Psoas muscle (tissue), 8 donors: Measurements from ENCODE around the gene PRKAG2. TPM values are rescaled to one million over a fixed set of nuclear protein-coding genes. Genes with fewer than 3 reads are reported as not detected.

ENCODE experiments used
- ATAC-seq, 4 donors: fragments of 200-7000 bp; cut with Tn5 transposase; one replicate each; pipeline ENCODE4 v1.9.1; 2020; ENCODE audit warnings: moderate library complexity in 3 of 4, mild to moderate bottlenecking in 2 of 4
- DNase-seq, 2 donors: peaks; one replicate each; pipeline ENCODE4 v3.0.0-alpha.2; 2020
- H3K27ac ChIP-seq: fragments of 200-600 bp; one replicate; pipeline ENCODE4 v1.8.0; 2022
- H3K27me3 ChIP-seq, 3 donors: fragments of 200-600 bp in 1 of 3; one replicate each; pipeline versions ENCODE4 v1.6.1 to v1.8.0; 2013 to 2022; ENCODE audit warnings: low read length in 2 of 3, mild to moderate bottlenecking in 2 of 3, moderate library complexity in 1 of 3; ENCODE audit not compliant: insufficient read depth in 3 of 3
- H3K36me3 ChIP-seq, 2 donors: fragments of 200-600 bp in 1 of 2; one replicate each; pipeline versions ENCODE4 v1.6.1 to v1.8.0; 2013 to 2022; ENCODE audit warnings: low read depth in 1 of 2, mild to moderate bottlenecking in 1 of 2, moderate library complexity in 1 of 2; ENCODE audit not compliant: insufficient read depth in 1 of 2
- H3K4me1 ChIP-seq: fragments of 200-600 bp; one replicate; pipeline ENCODE4 v1.8.0; 2022
- H3K4me3 ChIP-seq: fragments of 200-600 bp; one replicate; pipeline ENCODE4 v1.8.0; 2022; ENCODE audit warnings: mild to moderate bottlenecking
- H3K9me3 ChIP-seq: fragments of 200-600 bp; one replicate; pipeline ENCODE4 v1.8.0; 2022
- WGBS, 3 donors: extraction: QIAGEN DNeasy Blood & Tissue Kit; methylation state at CpG; one replicate each; pipeline versions ENCODE4 v1.1.6 to v1.1.7; 2013; 5-methylcytosine and 5-hydroxymethylcytosine counted together
- intact Hi-C, 2 donors: fragments of 100-400 bp; cut with DNase I; formaldehyde crosslinking; loops; one replicate each; pipeline versions ENCODE4 v1.11.0 to v1.14.2; 2022
- polyA plus RNA-seq, 3 donors: library from polyadenylated mRNA; stranded (reverse); fragments of 200-250 nt; gene quantifications; one replicate each; pipeline ENCODE4 v1.2.3, GENCODE V29; 2013
- total RNA-seq, 4 donors: library from RNA; stranded (reverse); fragmentation: NEBNext Ultra II Directional in 2 of 4; extraction: Animal tissue kit (Norgen Biotek cat#: 25700) in 2 of 4; gene quantifications; one replicate each; pipeline versions ENCODE4 v1.2.1 to v1.2.4, GENCODE V29; 2021 to 2023
- TF ChIP-seq, protein P1 (sequence below): fragments of 200-600 bp; IDR thresholded peaks from one replicate; pipeline ENCODE4 v1.8.0; 2022; ENCODE audit warnings: antibody characterized with exemption
- donor health status: healthy with polysubstance abuse.
- donor health status: DM: no; HTN: no; CAD: no; lungs with moderate emphysema.
- donor health status: Bipolar disorder and iron deficiency.
- donor health status: healthy.
- donor health status: DM: yes; HTN: yes; CAD: no.
- donor health status: DM: no; HTN: no; CAD: no.
- donor health status: DM: no; HTN: no; CAD: no.
- donor health status: DM: yes; HTN: yes; CAD: no.

PRKAG2 gene
- total and polyA plus RNA-seq, 7 donors: 9.3 to 143 (median 19.8) TPM

DNA sequence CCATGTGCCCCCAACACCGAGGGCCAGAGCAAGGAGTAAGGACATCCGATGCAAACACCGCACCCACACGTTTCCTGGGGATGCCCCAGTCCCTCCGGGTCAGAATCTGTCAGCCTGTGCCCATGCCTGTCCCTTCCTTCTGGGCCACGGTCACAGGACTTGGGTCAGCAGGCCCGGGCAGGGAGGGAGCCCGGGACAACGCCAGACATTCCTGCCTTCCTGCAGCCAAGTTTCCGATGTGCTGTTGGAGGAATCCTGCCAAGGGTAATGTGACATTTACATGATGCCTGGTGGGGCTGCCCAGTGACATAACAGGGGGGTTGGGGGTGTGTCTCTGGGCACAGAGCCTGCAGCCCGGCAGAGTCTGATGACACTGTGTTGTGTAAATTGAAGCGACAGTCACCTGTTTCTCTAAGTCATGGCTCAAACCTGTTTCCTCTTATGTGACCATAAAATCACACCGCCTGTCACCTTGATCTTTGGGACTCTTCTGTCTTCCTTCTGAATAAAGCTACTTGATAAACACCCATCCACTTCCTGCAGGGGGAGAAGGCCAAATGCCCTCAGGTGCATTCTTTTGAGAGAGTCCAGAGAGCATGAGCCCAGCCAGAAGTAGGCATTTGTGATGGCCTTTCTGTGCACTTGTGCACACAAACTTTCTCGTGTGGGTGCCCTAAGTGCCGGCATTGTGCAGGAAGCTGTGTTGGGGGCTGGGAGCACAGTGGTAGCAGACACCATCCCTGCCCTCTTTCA is 181.9 kb downstream of the PRKAG2 start:
- Histone ChIP-seq H3K36me3 (no peaks in the 10 kb centered on the region), H3K27ac (peak overlapping the region; percentile 84), H3K4me1 (peaks cover 25% of the 10 kb centered on the region), H3K9me3 (no peaks in the 10 kb centered on the region), H3K27me3 (no peaks in the 10 kb centered on the region), H3K4me3 (no peak overlapping the region)
- WGBS, 3 donors: 16 to 20% (median 19%) methylated on average over 15 of the region's 15 CpGs
- intact Hi-C loops: loop anchor here (5.0 kb wide), 3 partner anchors 47 to 63 kb away; no protein-coding TSS in a partner anchor
- TF ChIP-seq, protein P1, sequence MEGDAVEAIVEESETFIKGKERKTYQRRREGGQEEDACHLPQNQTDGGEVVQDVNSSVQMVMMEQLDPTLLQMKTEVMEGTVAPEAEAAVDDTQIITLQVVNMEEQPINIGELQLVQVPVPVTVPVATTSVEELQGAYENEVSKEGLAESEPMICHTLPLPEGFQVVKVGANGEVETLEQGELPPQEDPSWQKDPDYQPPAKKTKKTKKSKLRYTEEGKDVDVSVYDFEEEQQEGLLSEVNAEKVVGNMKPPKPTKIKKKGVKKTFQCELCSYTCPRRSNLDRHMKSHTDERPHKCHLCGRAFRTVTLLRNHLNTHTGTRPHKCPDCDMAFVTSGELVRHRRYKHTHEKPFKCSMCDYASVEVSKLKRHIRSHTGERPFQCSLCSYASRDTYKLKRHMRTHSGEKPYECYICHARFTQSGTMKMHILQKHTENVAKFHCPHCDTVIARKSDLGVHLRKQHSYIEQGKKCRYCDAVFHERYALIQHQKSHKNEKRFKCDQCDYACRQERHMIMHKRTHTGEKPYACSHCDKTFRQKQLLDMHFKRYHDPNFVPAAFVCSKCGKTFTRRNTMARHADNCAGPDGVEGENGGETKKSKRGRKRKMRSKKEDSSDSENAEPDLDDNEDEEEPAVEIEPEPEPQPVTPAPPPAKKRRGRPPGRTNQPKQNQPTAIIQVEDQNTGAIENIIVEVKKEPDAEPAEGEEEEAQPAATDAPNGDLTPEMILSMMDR: no peak
- ATAC-seq: peak; percentile 90 to 94 (median 92)
- peak; percentile 67 to 92 for DNase-seq

DNA sequence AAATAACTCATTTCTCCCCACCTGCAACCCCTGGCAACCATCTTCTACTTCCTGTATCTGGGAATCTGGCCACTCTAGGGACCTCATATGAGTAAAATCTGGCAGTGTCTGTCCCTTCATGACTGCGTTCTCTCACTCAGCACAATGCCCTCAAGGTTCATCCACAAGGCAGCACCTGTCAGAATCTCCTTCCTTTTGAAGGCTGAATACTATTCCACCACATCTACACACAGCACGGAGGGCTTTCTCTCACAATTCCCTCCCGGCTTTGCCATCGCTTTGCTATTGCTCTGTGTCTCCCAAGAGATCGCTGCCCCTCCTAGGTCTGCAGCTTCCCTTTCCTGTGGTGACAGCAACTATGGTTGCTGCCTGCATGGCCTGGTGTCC is 182.5 kb downstream of the PRKAG2 start:
- WGBS, 3 donors: 58 to 70% (median 62%) methylated on average over 5 of the region's 5 CpGs
- TF ChIP-seq, protein P1: no peak
- ATAC-seq (no peak), DNase-seq (no peak)
- H3K4me1 ChIP-seq: peaks cover 25% of the 10 kb centered on the region
- H3K9me3 ChIP-seq: no peaks in the 10 kb centered on the region
- no peaks in the 10 kb centered on the region for H3K36me3 ChIP-seq
- intact Hi-C loops: loop anchor here in 1 of 2 donors (5.0 kb wide), 1 partner anchor 62 kb away; no protein-coding TSS in a partner anchor
- peak overlapping the region; percentile 84 for H3K27ac ChIP-seq
- H3K4me3 ChIP-seq: no peak overlapping the region
- no peaks in the 10 kb centered on the region for H3K27me3 ChIP-seq

DNA sequence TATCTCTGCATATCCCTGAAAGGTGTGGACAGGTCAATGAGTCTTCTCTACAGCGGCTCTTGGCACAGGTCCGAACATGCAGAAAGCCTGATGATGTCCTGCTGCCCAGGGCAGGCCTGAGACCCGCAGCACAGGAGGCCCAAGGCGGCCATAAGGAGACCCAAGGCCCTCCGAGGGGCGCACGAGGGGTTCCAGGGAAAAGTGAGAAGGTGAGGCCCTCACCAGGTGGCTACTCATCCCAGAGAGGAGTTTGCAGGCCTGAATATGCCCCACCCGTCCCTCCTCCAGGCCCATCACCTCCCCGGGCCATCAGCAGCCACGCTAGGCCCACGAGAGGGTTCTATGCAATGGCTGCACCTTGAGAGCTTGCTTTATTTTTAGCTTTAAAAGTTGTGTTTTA is 183.8 kb downstream of the PRKAG2 start:
- ATAC-seq: no peak
- peaks cover 28% of the 10 kb centered on the region for H3K4me1 ChIP-seq

DNA sequence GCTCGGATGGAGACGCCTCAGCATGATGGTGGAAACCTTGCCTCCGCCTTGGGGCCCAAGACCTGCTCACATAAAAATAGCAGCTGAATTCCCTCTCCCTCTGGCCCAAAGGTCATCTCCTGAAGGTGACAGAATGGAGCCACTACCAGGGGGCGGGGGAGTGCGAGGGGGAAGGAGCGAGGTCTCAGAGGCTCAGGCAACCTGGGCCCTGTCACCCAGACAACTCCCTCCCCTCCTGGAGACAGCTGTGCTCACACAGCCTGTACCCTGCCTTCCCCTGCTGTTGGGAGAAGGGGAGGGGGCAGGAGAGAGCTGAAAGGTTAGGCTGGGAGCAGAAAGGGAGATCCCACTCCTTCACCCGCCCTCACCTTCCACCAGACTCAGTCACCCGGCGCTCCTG is 184.2 kb downstream of the PRKAG2 start:
- peaks cover 29% of the 10 kb centered on the region for H3K4me1 ChIP-seq

More for the DNA sequence above, 183.8 kb downstream of the PRKAG2 start:
- TF ChIP-seq, protein P1: no peak
- Histone ChIP-seq H3K27me3 (no peaks in the 10 kb centered on the region), H3K9me3 (no peaks in the 10 kb centered on the region), H3K4me3 (no peak overlapping the region), H3K27ac (no peak overlapping the region), H3K36me3 (no peaks in the 10 kb centered on the region)
- DNase-seq: peak in 1 of 2 donors; percentile 33
- intact Hi-C loops: loop anchor here in 1 of 2 donors (5.0 kb wide), 1 partner anchor 61 kb away; no protein-coding TSS in a partner anchor
- WGBS, 3 donors: 85 to 88% (median 86%) methylated on average over 11 of the region's 11 CpGs

More for the DNA sequence above, 184.2 kb downstream of the PRKAG2 start:
- Histone ChIP-seq H3K27me3 (no peaks in the 10 kb centered on the region), H3K27ac (no peak overlapping the region), H3K9me3 (no peaks in the 10 kb centered on the region), H3K36me3 (no peaks in the 10 kb centered on the region), H3K4me3 (no peak overlapping the region)
- intact Hi-C loops: loop anchor here in 1 of 2 donors (5.0 kb wide), 1 partner anchor 60 kb away; no protein-coding TSS in a partner anchor
- TF ChIP-seq, protein P1: no peak
- WGBS, 3 donors: 93 to 96% (median 95%) methylated on average over 9 of the region's 9 CpGs
- DNase-seq: peak in 1 of 2 donors; percentile 19
- ATAC-seq: no peak
